ENCODE measurements around the gene CCNY.

DNA sequence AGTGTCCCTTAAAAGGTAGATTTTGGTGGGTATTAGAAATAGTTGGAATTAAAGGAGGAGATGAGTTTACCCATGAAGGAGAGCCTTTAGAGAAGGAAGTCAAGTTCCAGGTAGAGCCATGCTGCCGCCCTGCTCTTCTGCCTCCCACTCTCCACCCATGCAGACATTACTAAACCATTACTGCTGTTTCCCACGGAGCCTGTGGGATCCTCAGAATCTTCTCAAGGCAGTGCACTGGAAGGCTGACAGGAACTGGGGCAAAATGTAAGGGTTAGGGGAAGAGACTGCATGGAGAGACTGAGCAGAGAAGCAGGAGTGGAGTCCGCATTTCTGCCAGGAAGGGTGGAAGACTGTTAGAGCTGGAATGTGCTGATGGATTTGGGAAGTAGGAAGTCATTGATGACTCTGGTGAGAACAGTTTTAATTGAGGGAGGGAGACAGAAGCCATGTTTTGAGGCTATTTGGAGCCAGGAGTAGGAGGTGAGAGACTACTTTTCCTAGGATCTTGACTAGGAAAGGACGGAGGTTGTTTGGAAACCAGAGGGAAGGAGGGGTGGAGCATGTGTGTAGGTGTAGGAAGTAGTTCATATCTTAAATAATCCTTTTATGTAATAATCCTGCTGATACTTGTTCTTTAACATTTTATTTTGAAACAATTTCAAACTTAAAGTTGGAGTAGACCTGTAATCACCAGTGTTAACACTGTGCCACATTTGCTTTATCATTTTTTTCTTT lies 109.0 kb downstream of the CCNY start:
- TF ChIP-seq CTCF (IDR thresholded peaks at IDR 0.05; ENCODE audit: insufficient read depth, low read depth, low read length) (no peak), EZH2 (IDR thresholded peaks at IDR 0.05; ENCODE audit: insufficient read depth, low read length) (no peak)

All from astrocyte (in vitro differentiated cells and primary cell).